IMR-90 (cell line): ENCODE results near the gene SESN1. TPM values are rescaled to one million over a fixed set of nuclear protein-coding genes. Genes with fewer than 3 reads are reported as not detected.

Experiments used
- ATAC-seq: fragments of 200-7000 bp; cut with Tn5 transposase; 2 replicates; pipeline ENCODE4 v1.9.1; 2020; ENCODE audit warnings: low read depth, mild to moderate bottlenecking, moderate library complexity
- BruUV-seq: library from RNA; stranded (reverse); fragments of 400-500 nt; replicated peaks from 2 replicates; lab custom pipeline; 2021; lab: Mats Ljungman, UMichigan
- CTCF ChIA-PET: fragments of 300-600 bp; formaldehyde crosslinking; extraction: SDS; loops from one replicate; lab custom pipeline; 2021; ENCODE audit warnings: antibody characterized with exemption; lab: Yijun Ruan, JAX
- POLR2A ChIA-PET: fragments of 300-600 bp; sonication (Branson Sonifier 250); formaldehyde crosslinking; loops from one replicate; lab custom pipeline; 2022; ENCODE audit warnings: antibody characterized with exemption; ENCODE audit not compliant: unreplicated experiment; lab: Charles Lee
- DNase-seq: peaks from one replicate; pipeline ENCODE4 v3.0.0; 2013
- H2AFZ ChIP-seq: replicated peaks from 2 replicates; pipeline ENCODE3; 2013; ENCODE audit warnings: low read length, mild to moderate bottlenecking; ENCODE audit not compliant: poor library complexity
- H2AK5ac ChIP-seq: 2 replicates; pipeline ENCODE4 v1.6.1; 2013; ENCODE audit warnings: low read depth, low read length, inconsistent platforms
- H2AK9ac ChIP-seq: replicated peaks from 2 replicates; pipeline ENCODE3; 2013; ENCODE audit warnings: mild to moderate bottlenecking, low read depth, low read length, moderate library complexity; ENCODE audit not compliant: poor library complexity
- H2BK120ac ChIP-seq: 2 replicates; pipeline ENCODE4 v1.6.1; 2013; ENCODE audit warnings: low read depth, low read length, inconsistent platforms
- H2BK15ac ChIP-seq: 3 replicates; pipeline ENCODE4 v1.6.1; 2013; ENCODE audit warnings: low read depth, low read length, inconsistent platforms
- H2BK20ac ChIP-seq: 2 replicates; pipeline ENCODE4 v1.6.1; 2013; ENCODE audit warnings: low read depth, mild to moderate bottlenecking, inconsistent platforms, low read length, moderate library complexity
- H2BK5ac ChIP-seq: 2 replicates; pipeline ENCODE4 v1.6.1; 2013; ENCODE audit warnings: mild to moderate bottlenecking, low read depth, low read length, inconsistent platforms; ENCODE audit not compliant: poor library complexity, severe bottlenecking
- H3K14ac ChIP-seq: replicated peaks from 2 replicates; pipeline ENCODE4 v1.6.1; 2013; ENCODE audit warnings: low read depth, low read length, inconsistent platforms
- H3K18ac ChIP-seq: 2 replicates; pipeline ENCODE4 v1.6.1; 2013; ENCODE audit warnings: low read depth, low read length, control low read depth
- H3K23ac ChIP-seq: 2 replicates; pipeline ENCODE4 v1.6.1; 2013; ENCODE audit warnings: low read depth, low read length, inconsistent platforms
- H3K27ac ChIP-seq: 2 replicates; pipeline ENCODE4 v1.5.1; 2013; ENCODE audit warnings: mild to moderate bottlenecking, control low read depth, low read length; ENCODE audit not compliant: insufficient read depth
- H3K27me3 ChIP-seq: 2 replicates; pipeline ENCODE4 v1.6.1; 2013; ENCODE audit warnings: low read length; ENCODE audit not compliant: control insufficient read depth, insufficient read depth
- H3K36me3 ChIP-seq: 2 replicates; pipeline ENCODE4 v1.6.1; 2013; ENCODE audit warnings: low read length, mixed read lengths; ENCODE audit not compliant: control insufficient read depth, insufficient read depth
- H3K4ac ChIP-seq: 2 replicates; pipeline ENCODE4 v1.6.1; 2013; ENCODE audit warnings: low read depth, low read length, inconsistent platforms
- H3K4me1 ChIP-seq: 2 replicates; pipeline ENCODE4 v1.6.1; 2013; ENCODE audit warnings: low read length, mixed read lengths; ENCODE audit not compliant: control insufficient read depth, insufficient read depth
- H3K4me2 ChIP-seq: 2 replicates; pipeline ENCODE4 v1.6.1; 2013; ENCODE audit warnings: low read depth, mild to moderate bottlenecking, control low read depth, low read length, moderate library complexity
- H3K4me3 ChIP-seq: 2 replicates; pipeline ENCODE4 v1.5.1; 2013; ENCODE audit warnings: low read depth, mild to moderate bottlenecking, control low read depth, low read length, moderate library complexity; ENCODE audit not compliant: insufficient read depth
- H3K56ac ChIP-seq: 2 replicates; pipeline ENCODE4 v1.6.1; 2013; ENCODE audit warnings: low read length, inconsistent platforms; ENCODE audit not compliant: insufficient read depth; ENCODE audit errors: extremely low read depth
- H3K79me1 ChIP-seq, 2 experiments: 2 replicates each; pipeline ENCODE4 v1.6.1; 2013; ENCODE audit warnings: low read length in 2 of 2, inconsistent platforms in 1 of 2, low read depth in 1 of 2
- H3K9ac ChIP-seq: 2 replicates; pipeline ENCODE4 v1.6.1; 2013; ENCODE audit warnings: low read depth, low read length, control low read depth
- H3K9me1 ChIP-seq: 2 replicates; pipeline ENCODE4 v1.6.1; 2013; ENCODE audit warnings: low read length, inconsistent platforms; ENCODE audit not compliant: insufficient read depth
- H3K9me3 ChIP-seq: 2 replicates; pipeline ENCODE4 v1.6.1; 2013; ENCODE audit warnings: low read length; ENCODE audit not compliant: control insufficient read depth, insufficient read depth
- H4K20me1 ChIP-seq: 2 replicates; pipeline ENCODE4 v1.6.1; 2013; ENCODE audit warnings: low read length, inconsistent platforms; ENCODE audit not compliant: insufficient read depth
- H4K5ac ChIP-seq: 2 replicates; pipeline ENCODE4 v1.6.1; 2013; ENCODE audit warnings: mild to moderate bottlenecking, low read depth, low read length, control low read depth
- H4K8ac ChIP-seq, 2 experiments: 2 replicates each; pipeline ENCODE4 v1.6.1; 2013; ENCODE audit warnings: low read depth in 2 of 2, low read length in 2 of 2, control low read depth in 1 of 2, inconsistent platforms in 1 of 2
- H4K91ac ChIP-seq: 2 replicates; pipeline ENCODE4 v1.6.1; 2013; ENCODE audit warnings: low read depth, low read length, inconsistent platforms; ENCODE audit not compliant: insufficient read depth
- BHLHE40 ChIP-seq: fragments of 150-350 bp; IDR thresholded peaks from 2 replicates; pipeline ENCODE4 v1.6.1; 2016; ENCODE audit warnings: mild to moderate bottlenecking, low read depth, low read length
- CEBPB ChIP-seq: IDR thresholded peaks from 2 replicates; pipeline ENCODE4 v1.6.1; 2012; ENCODE audit warnings: low read depth, low read length, improper control_type of control experiment
- CHD1 ChIP-seq: IDR thresholded peaks from 2 replicates; pipeline ENCODE4 v1.6.1; 2012; ENCODE audit warnings: low read depth, low read length, improper control_type of control experiment
- CTCF ChIP-seq: conservative IDR thresholded peaks from 2 replicates; pipeline ENCODE4 v1.5.1; 2012; ENCODE audit warnings: mild to moderate bottlenecking, low read depth, low read length, improper control_type of control experiment
- ELK1 ChIP-seq: fragments of 150-350 bp; IDR thresholded peaks from 2 replicates; pipeline ENCODE4 v1.6.1; 2016; ENCODE audit warnings: low read depth, mild to moderate bottlenecking, low read length, moderate library complexity, borderline replicate concordance
- FOS ChIP-seq: fragments of 150-350 bp; IDR thresholded peaks from 2 replicates; pipeline ENCODE4 v1.6.1; 2016; ENCODE audit warnings: low read depth, low read length
- MAFK ChIP-seq: IDR thresholded peaks from 2 replicates; pipeline ENCODE4 v1.6.1; 2012; ENCODE audit warnings: low read depth, low read length, improper control_type of control experiment
- MAZ ChIP-seq: IDR thresholded peaks from 2 replicates; pipeline ENCODE4 v1.6.1; 2012; ENCODE audit warnings: low read depth, mild to moderate bottlenecking, low read length, improper control_type of control experiment, moderate library complexity, borderline replicate concordance
- MXI1 ChIP-seq: IDR thresholded peaks from 2 replicates; pipeline ENCODE4 v1.6.1; 2012; ENCODE audit warnings: low read depth, mild to moderate bottlenecking, low read length, moderate library complexity, borderline replicate concordance
- NFE2L2 ChIP-seq: fragments of 150-350 bp; IDR thresholded peaks from 2 replicates; pipeline ENCODE4 v1.6.1; 2016; ENCODE audit warnings: low read depth, mild to moderate bottlenecking, low read length
- POLR2A ChIP-seq: IDR thresholded peaks from 2 replicates; pipeline ENCODE4 v1.6.1; 2012; ENCODE audit warnings: mild to moderate bottlenecking, low read depth, low read length
- RAD21 ChIP-seq: IDR thresholded peaks from 2 replicates; pipeline ENCODE4 v1.6.1; 2012; ENCODE audit warnings: low read length, improper control_type of control experiment
- RCOR1 ChIP-seq: IDR thresholded peaks from 2 replicates; pipeline ENCODE4 v1.6.1; 2012; ENCODE audit warnings: mild to moderate bottlenecking, low read length, improper control_type of control experiment; ENCODE audit not compliant: insufficient replicate concordance
- RFX5 ChIP-seq: IDR thresholded peaks from 2 replicates; pipeline ENCODE4 v1.8.0; 2012; ENCODE audit warnings: low read depth, mild to moderate bottlenecking, low read length, moderate library complexity
- SMC3 ChIP-seq: fragments of 150-350 bp; IDR thresholded peaks from 2 replicates; pipeline ENCODE4 v1.6.1; 2016; ENCODE audit warnings: low read depth, mild to moderate bottlenecking, antibody characterized with exemption, low read length, moderate library complexity
- WGBS, 2 experiments: methylation state at CpG; one replicate each; pipeline versions ENCODE4 v1.1.5 to v1.1.7; 2013; ENCODE audit warnings: missing lambda C conversion rate in 2 of 2; ENCODE audit not compliant: insufficient read length in 1 of 2; ENCODE audit errors: extremely low coverage in 2 of 2; 5-methylcytosine and 5-hydroxymethylcytosine counted together
- dilution Hi-C: fragments of 300-500 bp; cut with HindIII; formaldehyde crosslinking; loops from one replicate; pipeline ENCODE4 v1.14.3; 2018; ENCODE audit warnings: low sequenced_read_pairs; ENCODE audit not compliant: unreplicated experiment
- in situ Hi-C: fragments of 300-500 bp; cut with MboI; formaldehyde crosslinking; loops from 3 replicates; pipeline ENCODE4 v1.14.3; 2019; ENCODE audit warnings: low sequenced_read_pairs, inconsistent platforms, mixed read lengths
- intact Hi-C: fragments of 100-400 bp; cut with micrococcal nuclease; formaldehyde crosslinking; loops from 2 replicates; pipeline ENCODE4 v1.10.0; 2022
- polyA plus RNA-seq, 3 experiments: library from polyadenylated mRNA; depleted of rRNA; stranded (reverse); fragments of >200 nt; gene quantifications; 2 replicates each; pipeline ENCODE4 v1.2.3, GENCODE V29; 2012; ENCODE audit warnings: low replicate concordance in 1 of 3
- total RNA-seq: library from RNA; depleted of rRNA; stranded (reverse); fragments of >200 nt; gene quantifications from 2 replicates; pipeline ENCODE4 v1.2.3, GENCODE V29; 2012
- TF ChIP-seq, protein P1 (sequence below): fragments of 150-350 bp; IDR thresholded peaks from 2 replicates; pipeline ENCODE4 v1.6.1; 2017; ENCODE audit warnings: mild to moderate bottlenecking, antibody characterized with exemption, low read length, low read depth

Gene SESN1
- total and polyA plus RNA-seq, 2 of the 4 experiments (the other 2 are of a cell fraction): 9.7 to 16.7 TPM

DNA sequence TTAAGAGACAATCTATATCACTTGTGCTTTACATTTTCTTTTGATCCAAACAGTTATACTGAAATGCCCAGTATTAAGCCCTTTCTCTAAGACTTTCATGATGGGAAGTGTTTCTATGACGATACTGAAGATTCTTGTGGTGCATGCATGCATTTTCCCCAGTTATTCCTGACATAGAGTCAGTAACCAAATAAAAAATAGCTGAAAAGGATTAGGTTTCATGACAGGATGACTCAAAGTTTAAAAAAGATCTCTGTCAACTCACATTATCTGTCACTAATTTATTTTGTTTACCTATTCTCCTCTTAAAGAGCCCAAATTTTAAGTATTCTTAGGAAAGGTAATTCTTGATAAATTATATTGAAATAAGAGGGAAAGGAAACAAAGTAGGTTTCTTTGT, 98.4 kb downstream of the SESN1 start:
- BruUV-seq: no TSS peak
- H3K56ac ChIP-seq: no peak overlapping the region
- H4K20me1 ChIP-seq: no peaks in the 10 kb centered on the region
- intact Hi-C loops: no loop called here
- ATAC-seq (no peak), DNase-seq (no peak)
- H3K4me3 ChIP-seq: no peak overlapping the region
- H3K79me1 ChIP-seq: peaks cover 0 to 2% of the 10 kb centered on the region in 2 experiments; a peak in 1 of 4 replicates
- no peak overlapping the region for H2BK15ac ChIP-seq
- H3K4ac ChIP-seq: no peak overlapping the region
- TF ChIP-seq MAFK (no peak), NFE2L2 (no peak), RCOR1 (no peak), SMC3 (no peak), CEBPB (no peak), RAD21 (no peak), FOS (no peak), CTCF (no peak), POLR2A (no peak), ELK1 (no peak), MXI1 (no peak), CHD1 (no peak), RFX5 (no peak), BHLHE40 (no peak), MAZ (no peak)
- TF ChIP-seq, protein P1, sequence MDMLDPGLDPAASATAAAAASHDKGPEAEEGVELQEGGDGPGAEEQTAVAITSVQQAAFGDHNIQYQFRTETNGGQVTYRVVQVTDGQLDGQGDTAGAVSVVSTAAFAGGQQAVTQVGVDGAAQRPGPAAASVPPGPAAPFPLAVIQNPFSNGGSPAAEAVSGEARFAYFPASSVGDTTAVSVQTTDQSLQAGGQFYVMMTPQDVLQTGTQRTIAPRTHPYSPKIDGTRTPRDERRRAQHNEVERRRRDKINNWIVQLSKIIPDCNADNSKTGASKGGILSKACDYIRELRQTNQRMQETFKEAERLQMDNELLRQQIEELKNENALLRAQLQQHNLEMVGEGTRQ: no peak
- no peak overlapping the region for H2BK120ac ChIP-seq
- H2BK20ac ChIP-seq: no peak overlapping the region
- H3K27me3 ChIP-seq: no peaks in the 10 kb centered on the region
- H3K4me1 ChIP-seq: no peaks in the 10 kb centered on the region
- H3K9me3 ChIP-seq: no peaks in the 10 kb centered on the region
- dilution Hi-C loops: no loop called here
- H2AFZ ChIP-seq: no peak overlapping the region
- H3K36me3 ChIP-seq: peaks cover 17% of the 10 kb centered on the region
- H3K18ac ChIP-seq: no peak overlapping the region
- H2AK9ac ChIP-seq: no peak overlapping the region
- ChIA-PET POLR2A (no interaction called here), CTCF (interaction anchor here (0.8 kb wide), 1 partner anchor 77 kb away, joined by 3 read pairs; no protein-coding TSS in a partner anchor)
- H3K27ac ChIP-seq: no peak overlapping the region
- H4K8ac ChIP-seq: no peak overlapping the region
- H4K91ac ChIP-seq: no peak overlapping the region
- no peak overlapping the region for H3K9ac ChIP-seq
- no peak overlapping the region for H3K14ac ChIP-seq
- no peak overlapping the region for H2BK5ac ChIP-seq
- no peak overlapping the region for H2AK5ac ChIP-seq
- WGBS, 2 experiments: no CpG with 5 or more reads among the region's 1 CpG
- peaks cover 2% of the 10 kb centered on the region for H3K9me1 ChIP-seq
- no peak overlapping the region for H3K4me2 ChIP-seq
- H3K23ac ChIP-seq: no peak overlapping the region
- H4K5ac ChIP-seq: no peak overlapping the region
- in situ Hi-C loops: no loop called here
